Jurkat, Clone E6-1 (cell line): ENCODE measurements around the gene GPC6.

Experiments used
- DNase-seq: peaks from one replicate; pipeline ENCODE4 v3.0.0-alpha.2; 2011; ENCODE audit warnings: low read depth, low spot score
- H3K4me3 ChIP-seq: 2 replicates; pipeline ENCODE4 v1.5.1; 2011; ENCODE audit warnings: mild to moderate bottlenecking, low read length, control low read depth, moderate library complexity

Gene GPC6

GRCh38 chr13:93984876-93985275 lies 758.3 kb downstream of the GPC6 start:
- no peak for DNase-seq

GRCh38 chr13:93987458-93987857 lies 760.9 kb downstream of the GPC6 start:
- DNase-seq: no peak
- H3K4me3 ChIP-seq: no peak overlapping the region

More at GRCh38 chr13:93984876-93985275, 758.3 kb downstream of the GPC6 start:
- H3K4me3 ChIP-seq: no peak overlapping the region

- DNase-seq: no peak
- H3K4me3 ChIP-seq: no peak overlapping the region
These were observed 765.0 kb downstream of the GPC6 start for GRCh38 chr13:93991569-93991968.

GRCh38 chr13:93996481-93996880 lies 769.9 kb downstream of the GPC6 start:
- no peak for DNase-seq

GRCh38 chr13:94006296-94006695 lies 779.7 kb downstream of the GPC6 start:
- no peak for DNase-seq
- no peak overlapping the region for H3K4me3 ChIP-seq

More at GRCh38 chr13:93996481-93996880, 769.9 kb downstream of the GPC6 start:
- no peak overlapping the region for H3K4me3 ChIP-seq

- no peak for DNase-seq
- H3K4me3 ChIP-seq: no peak overlapping the region
These were observed 780.5 kb downstream of the GPC6 start for GRCh38 chr13:94007072-94007471.

GRCh38 chr13:94009701-94010100 lies 783.1 kb downstream of the GPC6 start:
- no peak overlapping the region for H3K4me3 ChIP-seq
- no peak for DNase-seq

- DNase-seq: no peak
- H3K4me3 ChIP-seq: no peak overlapping the region
These were observed 787.9 kb downstream of the GPC6 start for GRCh38 chr13:94014461-94014860.

GRCh38 chr13:94020426-94020825 lies 793.8 kb downstream of the GPC6 start:
- no peak for DNase-seq
- H3K4me3 ChIP-seq: no peak overlapping the region

- DNase-seq: no peak
- no peak overlapping the region for H3K4me3 ChIP-seq
These were observed 794.2 kb downstream of the GPC6 start for GRCh38 chr13:94020833-94021232.

GRCh38 chr13:94028234-94028633 lies 801.6 kb downstream of the GPC6 start:
- DNase-seq: no peak
- H3K4me3 ChIP-seq: no peak overlapping the region

- H3K4me3 ChIP-seq: no peak overlapping the region
- DNase-seq: no peak
These were observed 802.0 kb downstream of the GPC6 start for GRCh38 chr13:94028650-94029049.

- no peak for DNase-seq
- no peak overlapping the region for H3K4me3 ChIP-seq
These were observed 804.0 kb downstream of the GPC6 start for GRCh38 chr13:94030415-94031119.

- no peak overlapping the region for H3K4me3 ChIP-seq
- DNase-seq: no peak
These were observed 805.0 kb downstream of the GPC6 start for GRCh38 chr13:94031609-94032008.

GRCh38 chr13:94033098-94033497 lies 806.5 kb downstream of the GPC6 start:
- DNase-seq: no peak
- H3K4me3 ChIP-seq: no peak overlapping the region

- no peak for DNase-seq
- H3K4me3 ChIP-seq: no peak overlapping the region
These were observed 807.4 kb downstream of the GPC6 start for GRCh38 chr13:94033830-94034642.

GRCh38 chr13:94050039-94050438 lies 823.4 kb downstream of the GPC6 start:
- H3K4me3 ChIP-seq: no peak overlapping the region
- no peak for DNase-seq

- no peak overlapping the region for H3K4me3 ChIP-seq
- no peak for DNase-seq
These were observed 824.1 kb downstream of the GPC6 start for GRCh38 chr13:94050686-94051085.

- DNase-seq: peak; percentile 23
- no peak overlapping the region for H3K4me3 ChIP-seq
These were observed 827.5 kb downstream of the GPC6 start for GRCh38 chr13:94053986-94054593.

GRCh38 chr13:94056362-94056990 lies 829.9 kb downstream of the GPC6 start:
- no peak overlapping the region for H3K4me3 ChIP-seq
- no peak for DNase-seq
